GM19035 (cell line): Measurements from ENCODE around the gene MYDGF.

Source experiments
- ATAC-seq: cut with Tn5 transposase; IDR thresholded peaks from one replicate; pipeline ENCODE4 v1.9.1; 2021; ENCODE audit not compliant: unreplicated experiment

MYDGF gene

DNA sequence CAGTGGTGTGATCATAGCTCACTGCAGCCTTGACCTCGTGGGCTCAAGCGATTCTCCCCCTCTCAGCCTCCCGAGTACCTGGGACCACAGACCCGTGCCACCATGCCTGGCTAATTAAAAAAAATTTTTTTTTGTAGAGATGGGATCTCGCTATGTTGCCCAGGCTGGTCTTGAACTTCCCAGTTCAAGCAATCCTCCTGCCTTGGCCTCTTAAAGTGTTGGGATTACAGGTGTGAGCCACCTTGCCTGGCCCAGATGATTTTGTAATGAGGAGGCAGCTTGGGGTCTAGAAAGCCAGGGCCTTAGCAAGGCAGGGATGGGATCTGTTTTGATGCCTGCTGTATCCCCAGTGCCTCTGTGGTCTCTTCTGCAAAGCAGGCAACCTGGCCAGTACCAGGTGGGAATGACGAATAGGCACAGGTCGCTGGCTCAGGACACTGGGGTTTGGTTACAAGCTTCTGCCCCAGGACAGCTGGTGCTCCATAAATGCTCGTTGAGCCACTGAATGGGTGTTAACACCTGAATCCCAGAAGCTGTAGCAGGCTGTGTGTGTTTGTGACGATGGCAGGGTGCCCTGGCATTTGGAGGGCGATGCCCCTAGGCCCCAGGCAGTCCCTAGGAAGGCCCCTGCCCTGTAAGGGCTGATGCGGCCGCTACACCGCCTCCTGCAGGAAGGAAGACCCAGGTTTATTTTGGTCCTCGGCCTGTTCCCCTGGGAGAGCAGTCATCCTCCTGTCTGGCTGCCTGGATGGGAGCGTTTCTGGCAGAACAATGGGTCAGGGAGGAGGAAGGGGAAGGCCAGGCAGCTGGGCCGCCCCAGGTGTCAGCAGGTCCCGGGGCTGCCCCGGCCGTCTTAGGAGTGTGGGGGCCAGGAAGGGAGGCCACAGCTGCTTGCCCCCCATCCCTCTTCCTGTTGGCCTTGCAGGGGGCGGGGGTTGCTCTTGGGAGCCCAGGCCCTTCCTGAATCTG lies 22.2 kb downstream of the MYDGF start:
- no peak for ATAC-seq

DNA sequence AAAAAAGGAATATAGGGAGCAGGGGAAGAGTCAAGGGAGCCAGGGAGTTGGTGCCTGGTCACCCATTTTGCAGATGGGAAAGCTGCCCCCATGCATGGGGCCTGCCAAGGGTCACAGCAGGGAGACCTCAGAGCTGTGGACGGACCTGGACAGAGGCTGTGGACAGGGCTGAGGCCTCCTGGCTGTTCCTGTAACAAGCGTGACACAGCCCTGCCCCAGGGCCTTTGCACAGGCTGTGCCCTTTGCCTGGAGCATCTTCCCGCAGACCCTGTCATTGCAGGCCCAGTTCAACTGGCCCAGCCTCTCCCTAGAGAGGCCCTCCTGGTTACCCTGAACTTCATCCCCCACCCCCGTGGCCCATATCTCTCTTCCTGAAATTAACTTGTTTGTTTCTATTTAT lies 24.4 kb downstream of the MYDGF start:
- no peak for ATAC-seq

DNA sequence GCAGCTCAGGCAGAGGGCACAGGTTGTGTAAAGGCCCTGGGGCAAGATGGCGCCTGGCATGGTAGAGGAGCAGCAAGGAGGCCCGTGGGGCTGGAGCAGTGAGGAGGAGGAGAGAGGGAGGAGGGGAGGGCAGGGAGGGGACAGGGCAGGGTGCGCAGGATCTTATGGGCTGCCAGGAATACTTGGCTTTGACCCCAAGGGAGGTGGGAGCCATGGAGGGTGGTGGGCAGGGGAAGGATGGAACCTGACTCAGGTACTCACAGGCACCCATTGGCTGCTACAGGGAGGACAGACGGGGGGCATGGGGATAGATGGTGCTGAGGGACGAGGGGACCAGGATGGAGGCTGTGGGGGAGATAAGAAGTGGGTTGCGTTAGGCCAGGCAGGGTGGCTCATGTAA lies 27.5 kb downstream of the MYDGF start:
- ATAC-seq: no peak

DNA sequence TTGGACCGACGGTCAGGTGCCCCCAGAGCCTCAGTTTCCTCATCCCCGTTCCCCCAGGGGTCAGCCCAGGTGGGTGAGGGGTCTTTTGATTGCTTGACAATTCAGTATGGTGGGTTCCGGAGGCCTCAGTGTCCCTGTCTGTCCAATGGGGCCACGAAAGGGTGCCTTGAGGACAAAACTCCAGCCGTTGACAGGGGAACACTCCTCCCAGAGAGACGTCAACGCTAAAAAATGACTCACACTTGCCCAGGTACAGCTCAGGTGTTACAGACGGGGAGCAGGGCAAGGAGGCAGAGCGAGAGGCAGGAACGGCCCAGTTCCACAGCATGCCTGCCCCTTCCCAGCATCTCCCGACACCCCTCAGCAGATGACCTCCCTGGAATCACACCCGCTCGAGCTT lies 29.0 kb downstream of the MYDGF start:
- ATAC-seq: no peak

- ATAC-seq: no peak
Observed at GRCh38 chr19:4640247-4641000, 29.7 kb downstream of the MYDGF start.

- peak; percentile 4 for ATAC-seq
Observed at GRCh38 chr19:4639531-4640246, 30.5 kb downstream of the MYDGF start.

DNA sequence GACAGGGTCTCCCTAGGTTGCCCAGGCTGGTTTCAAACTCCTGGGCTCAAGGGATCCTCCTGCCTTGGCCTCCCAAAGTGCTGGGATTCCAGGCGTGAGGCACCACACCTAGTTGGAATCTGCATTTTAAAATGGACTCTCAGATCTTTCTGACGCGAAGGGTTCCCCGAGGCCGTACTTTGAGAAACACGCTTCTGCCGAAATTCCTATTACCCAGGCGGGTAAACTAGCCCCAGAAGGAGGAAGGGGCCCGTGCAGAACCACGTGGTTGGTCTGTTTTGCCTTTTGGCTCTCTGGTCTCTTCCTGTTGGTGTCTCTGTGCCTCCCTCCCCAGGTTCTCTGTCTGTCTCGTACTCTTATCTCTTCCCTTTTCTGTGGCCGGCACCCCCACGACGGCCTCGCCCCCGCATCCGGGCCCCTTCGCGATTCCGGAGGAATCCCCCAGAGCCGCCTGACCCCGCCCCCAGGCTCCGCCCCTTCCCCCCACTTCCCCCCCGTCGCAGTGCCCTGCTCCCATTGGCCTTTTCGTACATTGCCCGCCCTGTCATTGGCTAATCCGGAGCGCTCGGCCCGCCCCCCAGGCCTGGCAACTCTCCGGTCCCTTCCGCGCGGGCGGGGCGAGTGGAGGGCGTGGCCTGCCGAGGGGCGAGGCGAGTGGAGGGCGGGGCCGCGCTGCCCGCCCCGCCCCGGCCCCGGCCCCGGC lies 31.2 kb downstream of the MYDGF start, which contains the start of gene TNFAIP8L1:
TSS of gene TNFAIP8L1 (plus strand) at position 689 of the 703 bp plus-strand sequence. CDS start 12,354 bp downstream, outside the sequence.
- peak; percentile 79 for ATAC-seq

GRCh38 chr19:4638317-4638716 lies 31.8 kb downstream of the MYDGF start:
- no peak for ATAC-seq

- no peak for ATAC-seq
Observed at GRCh38 chr19:4636761-4637160, 33.4 kb downstream of the MYDGF start.

- no peak for ATAC-seq
Observed at GRCh38 chr19:4636151-4636717, 33.9 kb downstream of the MYDGF start.

DNA sequence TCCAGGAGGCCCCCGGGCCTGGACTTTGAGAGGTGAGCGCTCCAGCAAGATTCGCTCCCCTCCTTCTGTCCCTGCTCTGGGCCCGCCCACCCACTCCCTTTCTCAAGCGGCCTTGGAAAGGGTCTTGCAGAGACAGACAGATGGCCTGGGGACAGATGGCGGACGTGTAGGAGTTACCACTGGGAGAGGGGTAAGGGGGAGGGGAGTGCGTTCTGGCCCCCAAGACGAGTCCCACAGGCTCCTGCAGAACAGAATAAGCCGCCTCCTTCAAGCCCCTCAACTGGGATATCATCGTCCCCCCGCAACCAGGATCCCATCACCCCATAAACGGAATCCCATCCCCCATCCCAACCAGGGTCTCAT lies 34.4 kb downstream of the MYDGF start:
- ATAC-seq: no peak

DNA sequence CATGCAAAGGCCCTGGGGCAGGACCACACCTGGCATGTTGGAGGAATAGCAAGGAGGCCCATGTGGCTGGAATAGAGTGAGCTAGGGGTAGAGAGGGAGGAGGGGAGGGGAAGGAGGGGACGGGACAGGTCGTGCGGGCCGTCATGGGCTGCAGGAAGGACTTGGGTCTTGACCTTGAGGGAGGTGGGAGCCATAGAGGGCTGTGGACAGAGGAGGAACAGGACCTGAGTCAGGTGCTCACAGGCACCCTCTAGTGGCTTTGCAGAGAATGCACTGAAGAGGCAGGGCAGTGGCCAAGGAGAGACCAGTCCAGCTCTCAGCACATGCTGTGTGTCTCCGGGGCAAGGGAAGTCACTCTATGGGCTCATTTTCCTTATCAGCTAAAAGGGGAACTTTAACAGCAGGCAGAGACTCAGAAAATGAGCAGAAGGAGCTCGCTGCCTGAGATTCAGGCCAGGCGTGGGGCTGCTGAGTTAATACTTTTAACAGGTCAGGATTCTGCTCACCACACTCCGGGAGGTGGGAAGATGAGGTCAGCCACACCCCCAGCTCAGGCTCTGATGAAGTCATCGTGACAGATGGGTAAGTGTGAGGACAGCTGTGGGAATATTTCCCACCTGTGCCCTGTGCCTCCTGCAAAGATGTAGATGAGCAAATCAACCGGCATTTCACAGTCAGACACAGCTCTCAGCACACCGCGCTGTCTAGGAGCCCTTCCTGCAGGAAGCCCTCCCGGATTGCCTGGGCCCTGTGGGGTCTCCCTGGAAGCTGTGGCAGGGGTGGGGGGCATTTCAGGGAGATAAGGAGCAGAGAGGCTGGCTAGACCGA lies 36.8 kb downstream of the MYDGF start:
- ATAC-seq: no peak

DNA sequence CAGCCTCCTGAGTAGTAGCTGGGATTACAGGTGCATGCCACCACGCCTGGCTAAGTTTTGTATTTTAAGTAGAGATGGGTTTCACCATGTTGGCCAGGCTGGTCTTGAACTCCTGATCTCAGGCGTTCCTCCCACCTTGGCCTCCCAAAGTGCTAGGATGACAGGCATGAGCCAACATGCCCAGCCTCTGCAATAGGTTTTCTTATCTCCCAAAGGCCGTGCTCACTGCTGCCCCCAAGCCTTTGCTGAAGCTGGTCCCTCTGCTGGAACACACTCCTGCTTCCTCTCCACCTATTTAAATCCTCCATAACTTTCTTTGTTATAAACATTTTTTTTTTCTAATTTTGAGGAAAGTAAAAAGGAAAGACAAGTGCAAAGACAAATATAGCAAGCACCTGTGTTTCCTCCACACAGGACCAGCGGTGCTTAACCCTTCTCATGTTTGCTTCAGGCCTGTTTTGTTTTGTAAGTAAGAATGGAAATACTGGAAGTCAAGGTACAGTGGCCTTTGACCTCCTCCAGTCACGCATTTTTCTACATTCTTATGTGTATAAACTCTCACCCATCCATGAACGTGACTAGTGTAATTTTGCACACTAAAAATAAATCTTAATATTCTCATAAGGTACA lies 45.3 kb downstream of the MYDGF start:
- no peak for ATAC-seq

GRCh38 chr19:4624301-4624700 lies 45.8 kb downstream of the MYDGF start:
- ATAC-seq: no peak

DNA sequence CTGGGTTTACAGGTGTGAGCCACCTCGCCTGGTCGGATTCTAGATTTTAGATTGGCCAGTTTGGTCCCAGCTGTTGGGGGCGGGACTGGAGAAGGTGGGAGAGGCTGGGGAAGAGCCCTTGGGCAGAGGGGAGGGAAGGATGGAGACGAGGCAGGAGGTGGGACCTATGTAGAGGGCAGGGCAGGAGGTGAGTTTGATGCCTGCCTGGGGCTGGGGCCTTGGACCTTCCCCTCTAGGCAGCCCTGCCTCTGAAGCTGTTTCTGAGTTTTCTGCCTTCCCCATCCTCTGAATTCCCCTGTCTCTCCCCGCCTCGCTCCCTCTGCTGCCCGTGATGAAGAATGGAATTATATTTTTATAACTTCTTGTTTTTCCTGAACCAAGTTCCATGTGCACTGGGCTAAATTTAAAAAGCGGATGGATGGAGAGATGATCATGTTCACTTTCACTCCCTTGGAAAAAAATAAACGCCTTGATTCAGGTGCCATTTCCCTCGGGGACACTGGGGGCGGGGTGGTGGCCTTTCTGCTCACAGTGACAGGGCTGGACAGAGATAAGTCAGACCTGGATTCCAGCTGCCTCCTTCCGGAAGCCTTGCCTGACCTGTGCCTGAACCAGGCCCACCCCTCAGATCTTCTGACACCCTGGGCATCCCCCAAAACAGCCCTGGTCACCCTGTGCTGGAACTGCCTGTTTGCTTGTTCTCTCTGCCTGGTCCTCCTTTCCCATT lies 47.3 kb downstream of the MYDGF start:
- ATAC-seq: no peak

- no peak for ATAC-seq
Observed at GRCh38 chr19:4620675-4621074, 49.5 kb downstream of the MYDGF start.

DNA sequence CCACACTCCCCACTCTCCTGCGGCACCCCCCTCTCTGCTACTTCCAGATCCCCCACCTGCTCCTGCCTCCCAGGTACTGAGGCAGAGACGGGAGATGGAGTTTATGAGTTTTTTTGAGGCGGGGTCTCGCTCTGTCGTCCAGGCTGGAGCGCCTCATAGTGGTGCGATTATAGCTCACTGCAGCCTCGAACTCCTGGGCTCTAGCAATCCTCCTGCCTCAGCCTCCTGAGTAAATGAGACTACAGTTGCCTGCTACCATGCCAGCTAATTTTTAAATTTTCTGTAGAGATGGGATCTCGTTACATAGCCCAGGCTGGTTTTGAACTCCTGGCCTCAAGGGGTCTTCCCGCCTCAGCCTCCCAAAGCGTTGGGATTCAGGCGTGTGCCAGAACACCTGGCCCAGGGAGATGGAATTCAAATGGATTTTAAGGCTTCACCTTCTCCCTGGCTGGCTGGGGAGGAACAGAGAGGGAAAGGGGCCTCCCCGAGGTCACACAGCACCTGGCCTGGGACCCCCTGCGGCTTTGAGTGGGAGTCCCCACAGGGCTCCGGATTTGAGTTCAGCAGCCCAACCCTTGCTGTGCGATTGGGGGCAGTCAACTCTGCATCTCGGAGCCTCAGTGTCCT lies 50.4 kb downstream of the MYDGF start:
- ATAC-seq: no peak

DNA sequence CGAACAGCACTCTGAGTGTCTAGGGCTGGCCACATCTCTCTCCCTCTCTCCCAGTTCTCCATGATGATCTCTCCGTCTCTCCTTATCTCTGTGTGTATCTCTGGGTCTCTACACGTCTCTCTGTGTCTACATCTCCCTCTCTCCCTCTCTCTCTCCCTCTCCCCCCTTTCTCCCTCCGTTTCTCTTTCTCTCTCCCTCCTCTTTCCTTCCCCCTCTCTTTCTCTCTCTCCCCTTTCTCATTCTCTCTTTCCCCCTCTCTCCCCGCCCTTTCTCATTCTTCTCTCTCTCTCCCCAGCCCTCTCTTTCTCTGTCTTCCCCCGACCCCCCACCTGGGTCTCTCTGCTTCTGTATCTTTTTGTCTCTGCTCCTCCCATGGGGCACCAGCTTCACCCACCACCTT lies 52.1 kb downstream of the MYDGF start:
- no peak for ATAC-seq
